HepG2 (cell line): ENCODE data around the gene TOR4A. TPM values are rescaled to one million over a fixed set of nuclear protein-coding genes. Genes with fewer than 3 reads are reported as not detected.

Source experiments
- ASH2L ChIP-seq: fragments of 300-600, 200-600 bp; sonication (generic); IDR thresholded peaks from 2 replicates; pipeline ENCODE4 v1.7.0; 2017; ENCODE audit warnings: low read depth, mild to moderate bottlenecking, moderate library complexity, mixed read lengths, low read length; ENCODE audit not compliant: insufficient read length
- CAMTA2 ChIP-seq: sonication (generic); formaldehyde crosslinking; IDR thresholded peaks from 2 replicates; pipeline ENCODE4 v1.4.0; 2020; ENCODE audit warnings: mild to moderate bottlenecking, missing genetic modification reagents, borderline replicate concordance
- GTF3A ChIP-seq: sonication (generic); formaldehyde crosslinking; conservative IDR thresholded peaks from 2 replicates; pipeline ENCODE4 v1.4.0; 2020; ENCODE audit warnings: mild to moderate bottlenecking, missing genetic modification reagents
- HDAC2 ChIP-seq: sonication (generic); formaldehyde crosslinking; IDR thresholded peaks from 2 replicates; pipeline ENCODE4 v1.4.0; 2020; ENCODE audit warnings: missing genetic modification reagents
- IRX3 ChIP-seq: sonication (generic); formaldehyde crosslinking; IDR thresholded peaks from 2 replicates; pipeline ENCODE4 v1.8.1; 2023; ENCODE audit warnings: mild to moderate bottlenecking, low read depth, missing genetic modification reagents, borderline replicate concordance
- JUNB ChIP-seq: sonication (generic); formaldehyde crosslinking; IDR thresholded peaks from 2 replicates; pipeline ENCODE4 v1.8.0; 2022; ENCODE audit warnings: missing genetic modification reagents, mild to moderate bottlenecking, borderline replicate concordance
- KDM6A ChIP-seq: IDR thresholded peaks from 2 replicates; pipeline ENCODE4 v1.6.1; 2016; ENCODE audit warnings: low read depth
- RAD21 ChIP-seq: fragments of 450-650 bp; formaldehyde crosslinking; IDR thresholded peaks from 2 replicates; pipeline ENCODE4 v1.5.0; 2020; ENCODE audit warnings: mild to moderate bottlenecking
- ZBTB1 ChIP-seq: sonication (generic); formaldehyde crosslinking; IDR thresholded peaks from 2 replicates; pipeline ENCODE4 v1.4.0; 2020; ENCODE audit warnings: missing genetic modification reagents, borderline replicate concordance
- ZNF10 ChIP-seq: sonication (generic); formaldehyde crosslinking; IDR thresholded peaks from 2 replicates; pipeline ENCODE4 v1.4.0; 2020; ENCODE audit warnings: mild to moderate bottlenecking, low read depth, missing genetic modification reagents, borderline replicate concordance
- ZNF143 ChIP-seq: sonication (generic); formaldehyde crosslinking; IDR thresholded peaks from 2 replicates; pipeline ENCODE4 v1.4.0; 2020; ENCODE audit warnings: missing genetic modification reagents
- ZNF720 ChIP-seq: sonication (generic); formaldehyde crosslinking; IDR thresholded peaks from 2 replicates; pipeline ENCODE4 v1.4.0; 2020; ENCODE audit warnings: missing genetic modification reagents
- ZSCAN22 ChIP-seq: sonication (generic); formaldehyde crosslinking; IDR thresholded peaks from 2 replicates; pipeline ENCODE4 v1.4.0; 2020; ENCODE audit warnings: mild to moderate bottlenecking, missing genetic modification reagents
- polyA plus RNA-seq, 8 experiments: library from polyadenylated mRNA; depleted of rRNA in 3 of 8; stranded (reverse) in 7 of 8; unstranded in 1 of 8; fragments of >200 nt; fragmentation: Illumina TruSeq in 4 of 8; extraction: Trizol in 4 of 8; gene quantifications; 2 replicates each; pipeline versions ENCODE4 v1.2.1 to v1.2.3, GENCODE V29; 2011 to 2016; ENCODE audit warnings: low read depth in 4 of 8, missing spikeins in 1 of 8, mixed read lengths in 1 of 8; ENCODE audit not compliant: insufficient read depth in 1 of 8
- total RNA-seq, 5 experiments: library from RNA; depleted of rRNA; stranded (reverse); fragments of >200 nt; fragmentation: Illumina TruSeq; extraction: Trizol; gene quantifications; 2 replicates each; pipeline ENCODE4 v1.2.3, GENCODE V29; 2016; ENCODE audit warnings: low read depth in 1 of 5
- TF ChIP-seq, protein P1 (sequence below): sonication (generic); formaldehyde crosslinking; IDR thresholded peaks from 2 replicates; pipeline ENCODE4 v1.4.0; 2020; ENCODE audit warnings: missing genetic modification reagents
- TF ChIP-seq, protein P2 (sequence below): sonication (generic); formaldehyde crosslinking; IDR thresholded peaks from 2 replicates; pipeline ENCODE4 v1.5.1; 2020; ENCODE audit warnings: mild to moderate bottlenecking, missing genetic modification reagents, moderate library complexity
- TF ChIP-seq, protein P3 (sequence below): IDR thresholded peaks from 2 replicates; pipeline ENCODE4 v1.6.1; 2016; ENCODE audit warnings: low read depth, missing genetic modification reagents, missing compliant biosample characterization

The TOR4A gene
- total and polyA plus RNA-seq, 2 of the 13 experiments (the other 11 are each of a cell fraction or from before 2014, with no cell fraction given), result 11.1 to 14.2 TPM

DNA sequence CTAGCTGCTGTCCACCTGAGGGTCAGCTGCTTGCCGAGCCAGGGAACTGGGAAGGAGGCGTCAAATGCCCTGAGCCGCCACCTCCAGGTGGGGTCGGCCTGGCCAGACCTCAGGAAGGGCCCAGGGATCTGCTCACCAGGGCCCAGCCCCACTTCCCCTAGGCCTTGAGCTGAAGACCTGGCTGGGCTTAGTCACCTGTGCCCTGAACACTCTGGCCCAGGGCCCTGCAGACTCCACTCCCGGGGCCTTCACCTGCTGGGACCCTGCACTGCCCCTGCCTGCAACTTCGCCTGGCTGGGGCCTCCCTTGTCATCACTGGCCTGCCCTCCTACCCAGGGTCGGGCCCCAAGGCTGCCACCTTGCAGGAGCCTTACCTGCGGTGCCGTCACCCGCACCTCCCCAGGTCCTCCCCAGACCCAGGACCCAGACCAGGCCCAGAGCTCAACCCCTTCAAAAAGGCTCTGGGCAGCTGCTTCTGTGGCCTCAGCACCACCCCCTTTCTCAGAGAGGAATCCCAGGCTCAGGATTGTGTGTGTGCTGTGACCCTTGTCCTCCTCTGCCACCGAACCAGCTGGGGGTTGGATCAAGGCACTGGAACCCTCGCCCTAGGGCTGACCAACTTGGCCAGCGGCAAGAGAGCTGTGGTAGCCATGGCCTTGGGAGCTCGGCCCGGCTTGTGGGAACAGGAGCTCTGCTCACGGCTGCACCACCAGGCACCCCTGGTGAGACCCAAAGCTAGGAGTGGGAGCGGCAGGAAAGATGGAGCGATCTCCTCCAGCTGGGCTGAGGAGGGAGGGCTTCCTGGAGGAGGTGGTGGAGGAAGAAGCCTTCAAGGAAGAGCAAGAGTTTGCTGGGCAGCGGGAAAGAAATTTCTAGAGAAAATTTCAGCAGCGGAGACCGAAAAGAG, 23.6 kb upstream of the TOR4A start (continued):
- TF ChIP-seq, protein P1, sequence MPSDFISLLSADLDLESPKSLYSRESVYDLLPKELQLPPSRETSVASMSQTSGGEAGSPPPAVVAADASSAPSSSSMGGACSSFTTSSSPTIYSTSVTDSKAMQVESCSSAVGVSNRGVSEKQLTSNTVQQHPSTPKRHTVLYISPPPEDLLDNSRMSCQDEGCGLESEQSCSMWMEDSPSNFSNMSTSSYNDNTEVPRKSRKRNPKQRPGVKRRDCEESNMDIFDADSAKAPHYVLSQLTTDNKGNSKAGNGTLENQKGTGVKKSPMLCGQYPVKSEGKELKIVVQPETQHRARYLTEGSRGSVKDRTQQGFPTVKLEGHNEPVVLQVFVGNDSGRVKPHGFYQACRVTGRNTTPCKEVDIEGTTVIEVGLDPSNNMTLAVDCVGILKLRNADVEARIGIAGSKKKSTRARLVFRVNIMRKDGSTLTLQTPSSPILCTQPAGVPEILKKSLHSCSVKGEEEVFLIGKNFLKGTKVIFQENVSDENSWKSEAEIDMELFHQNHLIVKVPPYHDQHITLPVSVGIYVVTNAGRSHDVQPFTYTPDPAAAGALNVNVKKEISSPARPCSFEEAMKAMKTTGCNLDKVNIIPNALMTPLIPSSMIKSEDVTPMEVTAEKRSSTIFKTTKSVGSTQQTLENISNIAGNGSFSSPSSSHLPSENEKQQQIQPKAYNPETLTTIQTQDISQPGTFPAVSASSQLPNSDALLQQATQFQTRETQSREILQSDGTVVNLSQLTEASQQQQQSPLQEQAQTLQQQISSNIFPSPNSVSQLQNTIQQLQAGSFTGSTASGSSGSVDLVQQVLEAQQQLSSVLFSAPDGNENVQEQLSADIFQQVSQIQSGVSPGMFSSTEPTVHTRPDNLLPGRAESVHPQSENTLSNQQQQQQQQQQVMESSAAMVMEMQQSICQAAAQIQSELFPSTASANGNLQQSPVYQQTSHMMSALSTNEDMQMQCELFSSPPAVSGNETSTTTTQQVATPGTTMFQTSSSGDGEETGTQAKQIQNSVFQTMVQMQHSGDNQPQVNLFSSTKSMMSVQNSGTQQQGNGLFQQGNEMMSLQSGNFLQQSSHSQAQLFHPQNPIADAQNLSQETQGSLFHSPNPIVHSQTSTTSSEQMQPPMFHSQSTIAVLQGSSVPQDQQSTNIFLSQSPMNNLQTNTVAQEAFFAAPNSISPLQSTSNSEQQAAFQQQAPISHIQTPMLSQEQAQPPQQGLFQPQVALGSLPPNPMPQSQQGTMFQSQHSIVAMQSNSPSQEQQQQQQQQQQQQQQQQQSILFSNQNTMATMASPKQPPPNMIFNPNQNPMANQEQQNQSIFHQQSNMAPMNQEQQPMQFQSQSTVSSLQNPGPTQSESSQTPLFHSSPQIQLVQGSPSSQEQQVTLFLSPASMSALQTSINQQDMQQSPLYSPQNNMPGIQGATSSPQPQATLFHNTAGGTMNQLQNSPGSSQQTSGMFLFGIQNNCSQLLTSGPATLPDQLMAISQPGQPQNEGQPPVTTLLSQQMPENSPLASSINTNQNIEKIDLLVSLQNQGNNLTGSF (CRISPR knock-in tag), result no peak
- TF ChIP-seq RAD21 (CRISPR knock-in tag), result no peak
- TF ChIP-seq, protein P2, sequence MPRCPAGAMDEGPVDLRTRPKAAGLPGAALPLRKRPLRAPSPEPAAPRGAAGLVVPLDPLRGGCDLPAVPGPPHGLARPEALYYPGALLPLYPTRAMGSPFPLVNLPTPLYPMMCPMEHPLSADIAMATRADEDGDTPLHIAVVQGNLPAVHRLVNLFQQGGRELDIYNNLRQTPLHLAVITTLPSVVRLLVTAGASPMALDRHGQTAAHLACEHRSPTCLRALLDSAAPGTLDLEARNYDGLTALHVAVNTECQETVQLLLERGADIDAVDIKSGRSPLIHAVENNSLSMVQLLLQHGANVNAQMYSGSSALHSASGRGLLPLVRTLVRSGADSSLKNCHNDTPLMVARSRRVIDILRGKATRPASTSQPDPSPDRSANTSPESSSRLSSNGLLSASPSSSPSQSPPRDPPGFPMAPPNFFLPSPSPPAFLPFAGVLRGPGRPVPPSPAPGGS (CRISPR knock-in tag), result no peak
- no peak for TF ChIP-seq IRX3 (CRISPR knock-in tag)
- no peak for TF ChIP-seq ASH2L
- TF ChIP-seq KDM6A (CRISPR knock-in tag), result no peak
- peak; percentile 84; the same call in 1 of the 2 replicates for TF ChIP-seq CAMTA2 (CRISPR knock-in tag)
- peak; percentile 14; the same call in 1 of the 2 replicates for TF ChIP-seq HDAC2
- TF ChIP-seq JUNB (CRISPR knock-in tag), result no peak
- TF ChIP-seq ZSCAN22, result no peak
- TF ChIP-seq, protein P3, sequence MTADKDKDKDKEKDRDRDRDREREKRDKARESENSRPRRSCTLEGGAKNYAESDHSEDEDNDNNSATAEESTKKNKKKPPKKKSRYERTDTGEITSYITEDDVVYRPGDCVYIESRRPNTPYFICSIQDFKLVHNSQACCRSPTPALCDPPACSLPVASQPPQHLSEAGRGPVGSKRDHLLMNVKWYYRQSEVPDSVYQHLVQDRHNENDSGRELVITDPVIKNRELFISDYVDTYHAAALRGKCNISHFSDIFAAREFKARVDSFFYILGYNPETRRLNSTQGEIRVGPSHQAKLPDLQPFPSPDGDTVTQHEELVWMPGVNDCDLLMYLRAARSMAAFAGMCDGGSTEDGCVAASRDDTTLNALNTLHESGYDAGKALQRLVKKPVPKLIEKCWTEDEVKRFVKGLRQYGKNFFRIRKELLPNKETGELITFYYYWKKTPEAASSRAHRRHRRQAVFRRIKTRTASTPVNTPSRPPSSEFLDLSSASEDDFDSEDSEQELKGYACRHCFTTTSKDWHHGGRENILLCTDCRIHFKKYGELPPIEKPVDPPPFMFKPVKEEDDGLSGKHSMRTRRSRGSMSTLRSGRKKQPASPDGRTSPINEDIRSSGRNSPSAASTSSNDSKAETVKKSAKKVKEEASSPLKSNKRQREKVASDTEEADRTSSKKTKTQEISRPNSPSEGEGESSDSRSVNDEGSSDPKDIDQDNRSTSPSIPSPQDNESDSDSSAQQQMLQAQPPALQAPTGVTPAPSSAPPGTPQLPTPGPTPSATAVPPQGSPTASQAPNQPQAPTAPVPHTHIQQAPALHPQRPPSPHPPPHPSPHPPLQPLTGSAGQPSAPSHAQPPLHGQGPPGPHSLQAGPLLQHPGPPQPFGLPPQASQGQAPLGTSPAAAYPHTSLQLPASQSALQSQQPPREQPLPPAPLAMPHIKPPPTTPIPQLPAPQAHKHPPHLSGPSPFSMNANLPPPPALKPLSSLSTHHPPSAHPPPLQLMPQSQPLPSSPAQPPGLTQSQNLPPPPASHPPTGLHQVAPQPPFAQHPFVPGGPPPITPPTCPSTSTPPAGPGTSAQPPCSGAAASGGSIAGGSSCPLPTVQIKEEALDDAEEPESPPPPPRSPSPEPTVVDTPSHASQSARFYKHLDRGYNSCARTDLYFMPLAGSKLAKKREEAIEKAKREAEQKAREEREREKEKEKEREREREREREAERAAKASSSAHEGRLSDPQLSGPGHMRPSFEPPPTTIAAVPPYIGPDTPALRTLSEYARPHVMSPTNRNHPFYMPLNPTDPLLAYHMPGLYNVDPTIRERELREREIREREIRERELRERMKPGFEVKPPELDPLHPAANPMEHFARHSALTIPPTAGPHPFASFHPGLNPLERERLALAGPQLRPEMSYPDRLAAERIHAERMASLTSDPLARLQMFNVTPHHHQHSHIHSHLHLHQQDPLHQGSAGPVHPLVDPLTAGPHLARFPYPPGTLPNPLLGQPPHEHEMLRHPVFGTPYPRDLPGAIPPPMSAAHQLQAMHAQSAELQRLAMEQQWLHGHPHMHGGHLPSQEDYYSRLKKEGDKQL, result no peak
- TF ChIP-seq ZNF10 (CRISPR knock-in tag), result no peak
- TF ChIP-seq GTF3A (CRISPR knock-in tag), result no peak
- no peak for TF ChIP-seq ZNF143 (CRISPR knock-in tag)
- TF ChIP-seq ZNF720 (CRISPR knock-in tag), result no peak
- no peak for TF ChIP-seq ZBTB1 (CRISPR knock-in tag)
